Smooth muscle cell (in vitro differentiated cells): Measurements from ENCODE around the gene BSN. TPM values are rescaled to one million over a fixed set of nuclear protein-coding genes. Genes with fewer than 3 reads are reported as not detected.

Source experiments
- DNase-seq: peaks from one replicate; lab custom pipeline; 2025; ENCODE audit not compliant: unreplicated experiment; lab: John Stamatoyannopoulos, UW
- H2AFZ ChIP-seq: fragments of 200-600 bp; sonication (generic); 2 replicates; pipeline ENCODE4 v1.6.0; 2016; ENCODE audit warnings: antibody characterized with exemption, low read depth, mild to moderate bottlenecking
- H3F3A ChIP-seq: fragments of 200-600 bp; sonication (generic); 2 replicates; pipeline ENCODE4 v1.6.0; 2017; ENCODE audit warnings: antibody characterized with exemption, low read depth
- H3K27ac ChIP-seq: fragments of 200-600 bp; sonication (generic); 2 replicates; pipeline ENCODE4 v1.5.1; 2016; ENCODE audit warnings: low read depth, mild to moderate bottlenecking
- H3K27me3 ChIP-seq: fragments of 200-600 bp; sonication (generic); 2 replicates; pipeline ENCODE4 v1.6.1; 2016; ENCODE audit warnings: low read depth, mild to moderate bottlenecking
- H3K36me3 ChIP-seq: fragments of 200-600 bp; sonication (generic); 2 replicates; pipeline ENCODE4 v1.5.1; 2016; ENCODE audit warnings: low read depth
- H3K4me1 ChIP-seq: fragments of 200-600 bp; sonication (generic); 2 replicates; pipeline ENCODE4 v1.5.1; 2016; ENCODE audit warnings: low read depth
- H3K4me2 ChIP-seq: fragments of 200-600 bp; sonication (generic); 2 replicates; pipeline ENCODE4 v1.6.0; 2016; ENCODE audit warnings: mild to moderate bottlenecking
- H3K4me3 ChIP-seq: fragments of 200-600 bp; sonication (generic); 2 replicates; pipeline ENCODE4 v1.5.1; 2016; ENCODE audit warnings: mild to moderate bottlenecking
- H3K79me2 ChIP-seq: fragments of 200-600 bp; sonication (generic); 2 replicates; pipeline ENCODE4 v1.6.0; 2016; ENCODE audit warnings: low read depth, mild to moderate bottlenecking
- H3K9ac ChIP-seq: fragments of 200-600 bp; sonication (generic); 2 replicates; pipeline ENCODE4 v1.6.0; 2016; ENCODE audit warnings: low read depth
- H3K9me3 ChIP-seq: fragments of 200-600 bp; sonication (generic); replicated peaks from 2 replicates; pipeline ENCODE4 v1.5.1; 2016; ENCODE audit warnings: low read depth
- H4K20me1 ChIP-seq: fragments of 200-600 bp; sonication (generic); 2 replicates; pipeline ENCODE4 v1.6.0; 2016; ENCODE audit warnings: low read depth
- WGBS: methylation state at CpG from one replicate; pipeline ENCODE4 v1.1.7; 2016; ENCODE audit warnings: low lambda C conversion rate; 5-methylcytosine and 5-hydroxymethylcytosine counted together
- polyA plus RNA-seq: library from polyadenylated mRNA; unstranded; fragments of >200 nt; fragmentation: Nextera tagmentation; extraction: Ambion mirVana; gene quantifications from 2 replicates; pipeline ENCODE4 v1.2.1, GENCODE V29; 2016
- total RNA-seq: library from RNA; depleted of rRNA; stranded (reverse); fragments of >200 nt; gene quantifications from 2 replicates; pipeline ENCODE4 v1.2.3, GENCODE V29; 2014
- TF ChIP-seq, protein P1 (sequence below): fragments of 200-600 bp; sonication (generic); IDR thresholded peaks from 2 replicates; pipeline ENCODE4 v1.5.1; 2017; ENCODE audit warnings: borderline replicate concordance, mild to moderate bottlenecking, antibody characterized with exemption; ENCODE audit not compliant: insufficient read depth, poor library complexity, severe bottlenecking

BSN gene
- total and polyA plus RNA-seq, 2 experiments from 2014 or later, result under 0.01 to 0.07 TPM

DNA sequence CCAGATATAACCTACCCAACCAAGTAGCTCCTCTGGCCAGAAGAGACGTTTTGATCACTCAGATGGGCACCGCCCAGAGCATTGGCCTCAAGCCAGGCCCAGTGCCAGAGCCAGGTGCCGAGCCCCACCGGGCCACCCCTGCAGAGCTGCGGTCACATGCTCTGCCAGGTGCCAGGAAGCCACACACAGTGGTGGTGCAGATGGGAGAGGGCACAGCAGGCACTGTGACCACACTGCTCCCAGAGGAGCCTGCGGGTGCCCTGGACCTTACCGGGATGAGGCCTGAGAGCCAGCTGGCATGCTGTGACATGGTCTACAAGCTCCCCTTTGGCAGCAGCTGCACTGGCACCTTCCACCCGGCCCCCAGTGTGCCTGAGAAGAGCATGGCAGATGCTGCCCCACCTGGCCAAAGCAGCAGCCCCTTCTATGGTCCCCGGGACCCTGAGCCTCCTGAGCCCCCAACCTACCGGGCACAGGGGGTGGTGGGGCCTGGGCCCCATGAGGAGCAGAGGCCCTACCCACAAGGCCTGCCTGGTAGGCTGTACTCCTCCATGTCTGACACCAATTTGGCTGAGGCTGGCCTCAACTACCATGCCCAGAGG lies 100.8 kb downstream of the BSN start:
- H3K9ac ChIP-seq, result no peak overlapping the region
- H3F3A ChIP-seq, result no peaks in the 10 kb centered on the region
- H3K4me1 ChIP-seq, result no peaks in the 10 kb centered on the region
- H4K20me1 ChIP-seq, result no peaks in the 10 kb centered on the region
- 95% methylated on average over 10 of the region's 10 CpGs for WGBS
- no peak overlapping the region for H3K4me2 ChIP-seq
- no peaks in the 10 kb centered on the region for H3K9me3 ChIP-seq
- no peaks in the 10 kb centered on the region for H3K36me3 ChIP-seq
- H3K4me3 ChIP-seq, result no peak overlapping the region
- no peak overlapping the region for H2AFZ ChIP-seq
- H3K79me2 ChIP-seq, result no peaks in the 10 kb centered on the region
- no peaks in the 10 kb centered on the region for H3K27me3 ChIP-seq
- H3K27ac ChIP-seq, result no peak overlapping the region
- TF ChIP-seq, protein P1, sequence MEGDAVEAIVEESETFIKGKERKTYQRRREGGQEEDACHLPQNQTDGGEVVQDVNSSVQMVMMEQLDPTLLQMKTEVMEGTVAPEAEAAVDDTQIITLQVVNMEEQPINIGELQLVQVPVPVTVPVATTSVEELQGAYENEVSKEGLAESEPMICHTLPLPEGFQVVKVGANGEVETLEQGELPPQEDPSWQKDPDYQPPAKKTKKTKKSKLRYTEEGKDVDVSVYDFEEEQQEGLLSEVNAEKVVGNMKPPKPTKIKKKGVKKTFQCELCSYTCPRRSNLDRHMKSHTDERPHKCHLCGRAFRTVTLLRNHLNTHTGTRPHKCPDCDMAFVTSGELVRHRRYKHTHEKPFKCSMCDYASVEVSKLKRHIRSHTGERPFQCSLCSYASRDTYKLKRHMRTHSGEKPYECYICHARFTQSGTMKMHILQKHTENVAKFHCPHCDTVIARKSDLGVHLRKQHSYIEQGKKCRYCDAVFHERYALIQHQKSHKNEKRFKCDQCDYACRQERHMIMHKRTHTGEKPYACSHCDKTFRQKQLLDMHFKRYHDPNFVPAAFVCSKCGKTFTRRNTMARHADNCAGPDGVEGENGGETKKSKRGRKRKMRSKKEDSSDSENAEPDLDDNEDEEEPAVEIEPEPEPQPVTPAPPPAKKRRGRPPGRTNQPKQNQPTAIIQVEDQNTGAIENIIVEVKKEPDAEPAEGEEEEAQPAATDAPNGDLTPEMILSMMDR, result no peak
- DNase-seq, result no peak

DNA sequence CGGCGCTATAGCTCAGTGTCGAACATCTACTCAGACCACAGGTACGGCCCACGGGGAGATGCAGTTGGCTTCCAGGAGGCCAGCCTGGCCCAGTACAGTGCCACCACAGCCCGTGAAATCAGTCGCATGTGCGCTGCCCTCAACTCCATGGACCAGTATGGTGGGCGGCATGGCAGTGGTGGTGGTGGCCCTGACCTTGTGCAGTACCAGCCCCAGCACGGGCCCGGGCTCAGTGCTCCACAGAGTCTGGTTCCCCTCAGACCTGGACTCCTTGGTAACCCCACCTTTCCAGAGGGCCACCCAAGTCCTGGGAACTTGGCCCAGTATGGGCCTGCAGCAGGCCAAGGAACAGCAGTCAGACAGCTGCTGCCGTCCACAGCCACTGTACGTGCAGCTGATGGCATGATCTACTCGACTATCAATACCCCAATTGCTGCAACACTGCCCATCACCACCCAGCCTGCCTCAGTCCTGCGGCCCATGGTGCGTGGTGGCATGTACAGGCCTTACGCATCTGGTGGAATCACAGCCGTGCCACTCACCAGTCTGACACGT lies 101.5 kb downstream of the BSN start:
- WGBS, result 95% methylated on average over 19 of the region's 19 CpGs
- no peaks in the 10 kb centered on the region for H4K20me1 ChIP-seq

DNA sequence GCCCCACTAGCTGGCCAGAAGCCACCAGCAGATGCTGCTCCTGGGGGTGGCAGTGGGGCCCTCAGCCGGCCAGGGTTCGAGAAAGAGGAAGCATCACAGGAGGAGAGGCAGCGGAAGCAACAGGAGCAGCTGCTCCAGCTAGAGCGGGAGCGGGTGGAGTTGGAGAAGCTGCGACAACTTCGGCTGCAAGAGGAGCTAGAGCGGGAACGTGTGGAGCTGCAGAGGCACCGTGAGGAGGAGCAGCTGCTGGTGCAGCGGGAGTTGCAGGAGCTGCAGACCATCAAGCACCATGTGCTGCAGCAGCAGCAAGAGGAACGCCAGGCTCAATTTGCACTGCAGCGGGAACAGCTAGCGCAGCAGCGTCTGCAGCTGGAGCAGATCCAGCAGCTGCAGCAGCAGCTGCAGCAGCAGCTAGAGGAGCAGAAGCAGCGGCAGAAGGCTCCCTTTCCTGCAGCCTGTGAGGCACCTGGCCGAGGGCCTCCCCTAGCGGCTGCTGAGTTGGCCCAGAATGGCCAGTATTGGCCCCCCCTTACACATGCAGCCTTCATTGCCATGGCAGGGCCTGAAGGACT lies 102.3 kb downstream of the BSN start:
- Histone ChIP-seq H3K4me1 (no peaks in the 10 kb centered on the region), H2AFZ (no peak overlapping the region), H3K4me3 (no peak overlapping the region), H3F3A (no peaks in the 10 kb centered on the region), H3K27ac (no peak overlapping the region), H3K9ac (no peak overlapping the region), H3K36me3 (no peaks in the 10 kb centered on the region), H3K9me3 (no peaks in the 10 kb centered on the region), H3K4me2 (no peak overlapping the region), H3K79me2 (no peaks in the 10 kb centered on the region), H4K20me1 (no peaks in the 10 kb centered on the region), H3K27me3 (no peaks in the 10 kb centered on the region)
- 93% methylated on average over 18 of the region's 18 CpGs for WGBS
- DNase-seq, result no peak
- TF ChIP-seq, protein P1, result no peak

More for the DNA sequence above, 101.5 kb downstream of the BSN start:
- no peak overlapping the region for H3K9ac ChIP-seq
- no peaks in the 10 kb centered on the region for H3K36me3 ChIP-seq
- no peaks in the 10 kb centered on the region for H3K9me3 ChIP-seq
- no peak for DNase-seq
- H3K4me3 ChIP-seq, result no peak overlapping the region
- no peaks in the 10 kb centered on the region for H3K4me1 ChIP-seq
- H3F3A ChIP-seq, result no peaks in the 10 kb centered on the region
- H3K4me2 ChIP-seq, result no peak overlapping the region
- H3K79me2 ChIP-seq, result no peaks in the 10 kb centered on the region
- no peak overlapping the region for H3K27ac ChIP-seq
- TF ChIP-seq, protein P1, result no peak
- no peak overlapping the region for H2AFZ ChIP-seq
- no peaks in the 10 kb centered on the region for H3K27me3 ChIP-seq
